Naive B cell (primary cell): Measurements from ENCODE around the gene BRDT. TPM values are rescaled to one million over a fixed set of nuclear protein-coding genes. Genes with fewer than 3 reads are reported as not detected.
"Not testable (repeated sequence)": the region's sequence is repeated elsewhere in the genome, so short reads cannot be mapped to it uniquely, and the experiment has no call there.

ENCODE experiments used
- ATAC-seq, 2 donors: fragments of 150-1000 bp; cut with Tn5 transposase; 2 replicates each; pipeline ENCODE4 v1.10.0; 2021; ENCODE audit warnings: low read depth in 2 of 2, mild to moderate bottlenecking in 2 of 2, moderate library complexity in 2 of 2
- DNase-seq: peaks from one replicate; pipeline ENCODE4 v3.0.0; 2022
- H3K27ac Mint-ChIP-seq, 6 donors: one replicate each; pipeline ENCODE4 v1.8.0; 2020 to 2022; ENCODE audit warnings: mild to moderate bottlenecking in 6 of 6, mixed read lengths in 6 of 6, moderate library complexity in 5 of 6, inconsistent platforms in 2 of 6
- H3K27me3 Mint-ChIP-seq, 3 donors: one replicate each; pipeline ENCODE4 v1.8.0; 2021 to 2022; ENCODE audit warnings: mixed read lengths in 3 of 3, mild to moderate bottlenecking in 1 of 3
- H3K36me3 Mint-ChIP-seq, 2 donors: one replicate each; pipeline ENCODE4 v1.8.0; 2020 to 2022; ENCODE audit warnings: mixed read lengths in 2 of 2, inconsistent platforms in 1 of 2, mild to moderate bottlenecking in 1 of 2
- H3K4me1 Mint-ChIP-seq, 3 donors: one replicate each; pipeline ENCODE4 v1.8.0; 2020 to 2022; ENCODE audit warnings: mixed read lengths in 3 of 3, inconsistent platforms in 1 of 3, mild to moderate bottlenecking in 1 of 3, moderate library complexity in 1 of 3
- H3K4me3 Mint-ChIP-seq, 8 donors: one replicate each; pipeline ENCODE4 v1.8.0; 2020 to 2022; ENCODE audit warnings: mild to moderate bottlenecking in 8 of 8, mixed read lengths in 8 of 8, moderate library complexity in 8 of 8, inconsistent platforms in 2 of 8
- H3K9me3 Mint-ChIP-seq, 7 donors: one replicate each; pipeline ENCODE4 v1.8.0; 2020 to 2022; ENCODE audit warnings: mixed read lengths in 7 of 7, mild to moderate bottlenecking in 5 of 7, inconsistent platforms in 2 of 7, moderate library complexity in 1 of 7
- polyA plus RNA-seq, 6 donors: library from polyadenylated mRNA; unstranded; fragments of 300-500 nt; fragmentation: Illumina TruSeq; gene quantifications; one replicate each; pipeline ENCODE4 v1.2.3, GENCODE V29; 2021; ENCODE audit warnings: low read depth in 6 of 6

The BRDT gene
- polyA plus RNA-seq, 6 donors from 2014 or later, result not detected

DNA sequence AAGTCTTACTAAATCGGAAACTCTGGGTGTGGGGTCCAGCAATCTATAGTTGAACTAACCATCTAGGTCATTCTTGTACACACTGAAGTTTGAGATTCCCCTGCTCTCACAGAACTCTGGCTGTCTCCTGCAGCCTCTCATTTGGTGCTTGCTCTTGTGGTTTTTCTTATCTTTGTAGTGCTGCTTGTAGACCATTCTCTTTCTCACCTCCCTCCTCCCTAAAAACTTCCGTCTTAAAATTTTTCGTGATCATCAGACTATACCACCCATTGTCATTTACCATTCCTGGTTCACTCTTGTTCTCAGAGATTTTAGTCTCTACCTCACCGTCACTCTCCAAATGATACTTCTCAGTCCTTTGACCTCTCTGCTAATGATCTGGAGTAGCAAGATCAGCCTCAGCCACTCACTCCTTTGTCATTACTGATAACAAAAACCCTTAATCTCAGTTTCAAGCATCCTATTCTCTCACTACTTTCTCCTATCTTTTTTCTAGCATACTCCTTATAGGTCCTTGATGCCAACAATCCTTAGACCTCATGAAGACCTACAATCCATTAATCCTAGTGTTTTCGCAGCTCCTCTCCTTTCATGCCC, 67.6 kb downstream of the BRDT start:
- H3K27ac Mint-ChIP-seq, result no peak overlapping the region
- H3K9me3 Mint-ChIP-seq, result no peaks in the 10 kb centered on the region
- no peaks in the 10 kb centered on the region for H3K36me3 Mint-ChIP-seq
- H3K27me3 Mint-ChIP-seq, result peaks cover under 1 to 7% (median 4%) of the 10 kb centered on the region in 3 donors
- DNase-seq (no peak), ATAC-seq (no peak)
- no peak overlapping the region for H3K4me3 Mint-ChIP-seq
- no peaks in the 10 kb centered on the region for H3K4me1 Mint-ChIP-seq

DNA sequence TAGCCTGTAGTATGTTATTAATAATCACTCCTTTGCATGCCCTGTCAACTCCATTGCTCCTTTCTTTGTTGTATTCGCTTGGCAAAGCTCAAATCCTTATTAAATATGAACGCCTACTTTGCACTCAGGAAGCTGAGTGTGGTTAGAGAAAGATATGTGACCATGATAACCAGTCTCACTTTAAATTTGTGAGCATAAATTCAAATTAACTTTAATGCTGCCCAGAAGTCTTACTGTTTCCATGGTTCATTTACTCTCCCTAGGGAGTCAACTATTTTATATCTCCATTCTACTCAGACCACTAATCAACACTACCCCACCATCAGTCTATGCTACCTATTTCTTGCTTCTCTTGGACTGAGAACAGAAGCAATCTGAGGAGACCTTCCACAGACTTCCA, 68.5 kb downstream of the BRDT start:
- H3K4me1 Mint-ChIP-seq, result no peaks in the 10 kb centered on the region
- H3K9me3 Mint-ChIP-seq, result peaks cover 0 to 6% (median 0%) of the 10 kb centered on the region in 7 donors
- peaks cover 3 to 10% (median 4%) of the 10 kb centered on the region in 3 donors for H3K27me3 Mint-ChIP-seq
- H3K27ac Mint-ChIP-seq, result no peak overlapping the region
- ATAC-seq, result no peak
- no peaks in the 10 kb centered on the region for H3K36me3 Mint-ChIP-seq
- no peak overlapping the region for H3K4me3 Mint-ChIP-seq
- DNase-seq, result no peak

DNA sequence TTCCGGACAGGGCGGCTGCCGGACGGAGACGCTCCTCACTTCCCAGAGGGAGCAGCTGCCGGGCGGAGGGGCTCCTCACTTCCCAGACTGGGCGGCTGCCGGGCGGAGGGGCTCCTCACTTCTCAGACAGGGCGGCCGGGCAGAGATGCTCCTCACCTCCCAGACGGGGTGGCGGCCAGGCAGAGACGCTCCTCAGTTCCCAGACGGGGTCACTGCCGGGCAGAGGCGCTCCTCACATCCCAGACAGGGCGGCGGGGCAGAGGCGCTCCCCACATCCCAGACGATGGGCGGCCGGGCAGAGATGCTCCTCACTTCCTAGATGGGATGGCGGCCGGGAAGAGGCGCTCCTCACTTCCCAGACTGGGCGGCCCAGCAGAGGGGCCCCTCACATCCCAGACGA, 76.8 kb downstream of the BRDT start:
- DNase-seq, H3K36me3 Mint-ChIP-seq, H3K4me3 Mint-ChIP-seq, H3K27ac Mint-ChIP-seq, ATAC-seq: not testable (repeated sequence)
- H3K4me1 Mint-ChIP-seq, result peaks cover 0 to 11% (median 5%) of the 10 kb centered on the region in 3 donors
- H3K27me3 Mint-ChIP-seq, result peaks cover 39 to 47% (median 43%) of the 10 kb centered on the region in 3 donors
- peaks cover 1 to 22% (median 11%) of the 10 kb centered on the region in 7 donors for H3K9me3 Mint-ChIP-seq

DNA sequence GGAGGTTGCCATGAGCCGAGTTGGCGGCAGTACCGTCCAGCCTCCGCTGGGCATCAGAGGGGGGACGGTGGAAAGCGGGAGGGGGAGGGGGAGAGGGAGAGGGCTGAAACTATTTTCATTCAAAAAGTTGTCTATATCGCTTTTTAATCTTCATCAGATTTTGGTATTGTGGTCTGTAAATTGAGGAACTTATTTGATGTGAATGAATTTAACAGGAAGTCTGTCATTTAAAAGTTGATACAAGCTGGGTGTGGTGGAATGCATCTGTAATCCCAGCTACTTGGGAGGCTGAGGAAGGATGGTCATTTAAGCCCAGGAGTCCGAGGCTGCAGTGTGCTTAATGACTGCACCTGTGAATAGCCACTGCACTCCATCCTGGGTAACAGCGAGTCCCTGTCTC, 77.6 kb downstream of the BRDT start:
- no peak overlapping the region for H3K27ac Mint-ChIP-seq
- peaks cover 45 to 52% (median 51%) of the 10 kb centered on the region in 3 donors for H3K27me3 Mint-ChIP-seq

DNA sequence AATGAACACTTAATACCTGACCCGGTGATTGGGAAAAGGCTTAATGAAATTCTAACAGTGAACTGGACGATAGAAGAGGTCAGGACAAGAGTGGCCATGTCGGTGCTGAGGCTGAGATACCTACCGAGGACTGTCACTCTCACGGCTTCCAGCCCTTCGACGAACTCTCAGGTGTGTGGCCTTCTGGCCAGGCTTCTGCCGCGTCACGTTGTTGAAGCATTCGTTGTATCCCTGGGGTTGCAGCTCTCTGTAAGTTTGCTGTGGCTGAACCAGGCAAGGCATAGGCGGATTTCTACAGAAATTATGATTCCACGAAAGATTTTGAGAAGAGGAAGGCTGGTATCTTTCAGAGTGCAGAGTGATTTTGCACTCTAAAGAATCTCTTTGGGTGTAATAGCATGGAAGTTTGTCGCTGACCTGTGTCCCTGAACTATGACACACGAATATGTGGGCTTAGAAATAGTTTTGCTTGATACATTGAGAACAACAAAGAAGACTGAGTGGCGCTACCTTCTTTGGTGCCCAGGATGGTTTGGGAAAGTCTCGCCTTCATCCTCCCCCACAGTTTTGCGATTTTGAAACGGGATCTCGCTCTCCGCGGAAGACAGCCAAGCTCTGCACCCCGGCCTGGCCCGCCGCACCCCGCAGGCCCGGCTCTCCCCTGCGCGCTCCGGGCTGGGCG, 80.2 kb downstream of the BRDT start:
- Mint-ChIP-seq H3K27ac (no peak overlapping the region), H3K27me3 (peaks cover 45 to 49% (median 48%) of the 10 kb centered on the region in 3 donors), H3K4me1 (peaks cover 0 to 11% (median 5%) of the 10 kb centered on the region in 3 donors), H3K9me3 (peaks cover under 1 to 14% (median 5%) of the 10 kb centered on the region in 7 donors), H3K36me3 (peaks cover 0 to 5% of the 10 kb centered on the region in 2 donors), H3K4me3 (peak overlapping the region in 7 of 8 donors; percentile 31 to 80 (median 70))
- ATAC-seq (no peak), DNase-seq (no peak)

More for the DNA sequence above, 77.6 kb downstream of the BRDT start:
- peaks cover 1 to 22% (median 11%) of the 10 kb centered on the region in 7 donors for H3K9me3 Mint-ChIP-seq
- H3K36me3 Mint-ChIP-seq, result peaks cover 0 to 5% of the 10 kb centered on the region in 2 donors
- no peak for ATAC-seq
- DNase-seq, result no peak
- H3K4me1 Mint-ChIP-seq, result peaks cover 0 to 11% (median 5%) of the 10 kb centered on the region in 3 donors
- no peak overlapping the region for H3K4me3 Mint-ChIP-seq

DNA sequence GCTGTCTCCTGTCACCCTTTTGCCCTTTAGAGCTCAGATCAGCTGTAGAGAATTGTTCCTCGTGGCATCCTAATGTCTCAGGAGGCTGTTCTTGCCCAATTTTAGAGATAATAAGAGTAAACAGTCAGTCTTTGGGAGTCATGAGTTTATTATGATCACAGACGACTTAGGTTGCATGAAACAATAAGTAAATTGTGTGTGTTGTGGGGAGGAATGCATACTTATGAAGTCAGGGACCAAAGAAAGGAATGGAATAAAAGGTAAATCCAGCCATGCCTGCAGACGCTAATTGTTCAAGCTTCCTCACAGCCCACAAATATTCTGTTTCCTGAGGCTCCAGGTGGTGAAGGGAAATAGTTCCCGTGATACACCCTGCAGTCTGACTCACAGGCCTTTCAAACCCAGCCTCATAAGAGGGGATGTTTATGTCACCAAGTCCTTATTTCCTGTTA, 81.5 kb downstream of the BRDT start:
- ATAC-seq, result no peak
- peaks cover 0 to 11% (median 5%) of the 10 kb centered on the region in 3 donors for H3K4me1 Mint-ChIP-seq
- H3K27ac Mint-ChIP-seq, result peak overlapping the region in 1 of 6 donors; percentile 48

DNA sequence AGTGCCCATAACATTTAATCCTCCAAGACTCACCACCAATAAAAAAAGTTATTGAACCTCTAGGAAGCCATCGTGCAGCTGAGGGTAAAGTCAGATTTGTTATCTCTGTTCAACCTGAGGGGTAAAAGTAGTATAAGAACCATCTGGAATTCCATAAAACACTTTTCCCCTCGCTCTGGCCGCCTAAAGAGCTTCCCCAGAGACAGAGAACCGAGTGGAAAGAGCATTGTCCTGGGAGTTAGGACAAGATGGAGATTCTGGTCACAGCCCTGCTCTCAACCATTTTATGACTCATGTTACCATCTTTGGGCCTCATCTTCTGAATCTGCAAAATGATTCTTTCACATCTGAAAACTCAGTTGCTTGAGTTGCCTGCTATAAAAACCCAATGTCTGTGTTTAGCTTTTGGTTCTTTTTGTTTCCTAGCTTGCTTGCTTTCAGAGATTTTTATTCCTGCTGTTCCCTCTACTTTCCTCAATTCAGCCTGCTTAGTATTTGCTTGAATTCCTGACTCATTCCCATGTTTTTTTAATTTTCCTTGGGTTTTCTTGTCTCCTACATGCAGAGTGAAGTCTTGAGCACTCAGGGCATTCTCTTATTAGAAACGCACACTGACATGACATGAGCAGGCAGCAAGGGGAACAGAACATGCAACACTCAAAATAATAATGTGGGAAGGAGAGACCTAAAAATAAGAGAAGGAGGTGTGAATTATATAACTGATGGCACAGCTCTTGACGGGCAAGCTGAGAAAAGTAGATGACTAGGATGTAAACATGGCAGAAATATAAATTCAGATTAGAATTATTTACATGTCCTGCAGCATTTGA, 82.3 kb downstream of the BRDT start:
- Mint-ChIP-seq H3K36me3 (peaks cover 0 to 5% of the 10 kb centered on the region in 2 donors), H3K27me3 (peaks cover 54 to 58% (median 55%) of the 10 kb centered on the region in 3 donors), H3K27ac (no peak overlapping the region), H3K4me1 (peaks cover 0 to 11% (median 5%) of the 10 kb centered on the region in 3 donors), H3K4me3 (no peak overlapping the region), H3K9me3 (peaks cover 0 to 13% (median 0%) of the 10 kb centered on the region in 7 donors)
- DNase-seq (no peak), ATAC-seq (no peak)

More for the DNA sequence above, 81.5 kb downstream of the BRDT start:
- no peak for DNase-seq
- Mint-ChIP-seq H3K4me3 (peak overlapping the region in 7 of 8 donors; percentile 1 to 84 (median 70)), H3K36me3 (peaks cover 0 to 5% of the 10 kb centered on the region in 2 donors), H3K27me3 (peaks cover 48 to 54% (median 49%) of the 10 kb centered on the region in 3 donors), H3K9me3 (peaks cover 0 to 14% (median 1%) of the 10 kb centered on the region in 7 donors)

DNA sequence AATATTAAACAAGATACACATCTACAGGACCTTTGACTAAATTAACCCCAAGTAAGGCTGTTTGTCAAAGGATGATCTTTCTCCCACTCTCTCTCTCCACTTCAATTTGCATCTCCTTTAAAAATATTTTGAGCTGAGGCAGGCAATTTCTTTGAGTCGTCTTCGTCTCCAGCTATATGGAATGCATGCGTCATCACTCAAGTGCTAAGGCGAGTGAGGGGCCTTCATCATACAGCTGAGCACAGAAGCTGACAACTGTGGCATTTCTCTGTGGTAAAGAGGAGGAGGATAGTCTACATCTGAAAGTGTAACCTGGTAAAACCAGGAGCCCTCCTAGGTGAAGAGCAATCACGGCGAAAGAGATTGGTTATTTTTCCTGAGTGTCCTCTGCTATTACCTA, 88.2 kb downstream of the BRDT start:
- no peaks in the 10 kb centered on the region for H3K36me3 Mint-ChIP-seq
- DNase-seq (no peak), ATAC-seq (no peak)
- H3K4me1 Mint-ChIP-seq, result no peaks in the 10 kb centered on the region
- H3K27ac Mint-ChIP-seq, result no peak overlapping the region
- no peak overlapping the region for H3K4me3 Mint-ChIP-seq
- peaks cover 14 to 42% (median 17%) of the 10 kb centered on the region in 3 donors for H3K27me3 Mint-ChIP-seq
- H3K9me3 Mint-ChIP-seq, result no peaks in the 10 kb centered on the region

DNA sequence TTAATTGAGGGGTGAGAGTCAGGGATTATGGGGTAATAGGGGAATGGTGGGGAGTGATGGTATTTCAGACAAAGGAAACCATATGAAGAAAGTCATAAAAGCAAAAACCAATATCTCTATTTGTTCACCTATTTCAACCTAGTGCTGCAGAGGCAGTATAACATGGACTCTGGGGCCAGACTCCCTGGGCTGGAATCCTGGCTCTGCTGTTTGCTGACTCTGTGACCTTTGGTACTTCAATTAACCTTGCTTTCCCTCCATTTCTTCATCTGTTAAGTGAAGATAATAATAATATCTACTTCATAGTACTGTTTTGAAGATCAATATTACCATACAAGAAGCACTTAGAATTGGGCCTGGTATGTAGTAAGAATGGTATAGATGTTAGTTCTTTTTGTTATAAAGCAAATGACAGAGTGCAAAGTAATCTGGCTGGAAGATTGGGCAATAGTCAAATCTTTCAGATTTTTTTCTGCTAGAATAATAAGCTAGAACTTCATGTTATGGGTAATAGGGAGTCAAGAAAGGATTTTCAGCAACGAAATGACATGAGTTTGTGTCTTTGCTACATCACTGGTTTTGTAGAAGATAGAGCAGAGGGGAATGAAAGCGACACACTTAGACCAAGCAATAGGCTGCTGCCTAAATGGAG, 89.6 kb downstream of the BRDT start:
- no peak for DNase-seq
- H3K9me3 Mint-ChIP-seq, result no peaks in the 10 kb centered on the region
- no peaks in the 10 kb centered on the region for H3K36me3 Mint-ChIP-seq
- H3K27ac Mint-ChIP-seq, result no peak overlapping the region
- H3K4me3 Mint-ChIP-seq, result no peak overlapping the region
- H3K4me1 Mint-ChIP-seq, result no peaks in the 10 kb centered on the region
- H3K27me3 Mint-ChIP-seq, result peaks cover 5 to 32% (median 10%) of the 10 kb centered on the region in 3 donors
- ATAC-seq, result no peak

DNA sequence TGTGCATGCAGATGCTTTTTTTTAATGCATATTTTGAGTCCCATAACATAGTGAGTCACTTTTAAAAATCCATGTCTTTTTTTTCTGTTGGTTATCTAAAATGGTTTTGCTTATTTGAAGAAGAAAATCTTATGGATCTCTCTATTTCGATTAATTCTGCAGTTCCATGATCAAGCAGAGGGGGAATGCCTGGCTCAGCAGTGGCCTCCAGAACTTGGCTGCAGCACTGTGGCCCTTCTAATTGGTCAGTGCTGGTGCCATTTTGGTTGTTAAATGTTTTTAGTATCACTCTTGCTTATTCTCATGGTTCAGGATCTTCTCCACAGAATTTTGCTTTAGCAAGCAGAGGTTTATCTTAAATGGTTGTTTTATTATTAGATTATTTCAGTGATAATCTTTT, 91.8 kb downstream of the BRDT start:
- ATAC-seq, result no peak
- Mint-ChIP-seq H3K9me3 (no peaks in the 10 kb centered on the region), H3K4me1 (no peaks in the 10 kb centered on the region), H3K4me3 (no peak overlapping the region), H3K36me3 (no peaks in the 10 kb centered on the region), H3K27me3 (peaks cover 0 to 25% (median 4%) of the 10 kb centered on the region in 3 donors), H3K27ac (no peak overlapping the region)
- no peak for DNase-seq

DNA sequence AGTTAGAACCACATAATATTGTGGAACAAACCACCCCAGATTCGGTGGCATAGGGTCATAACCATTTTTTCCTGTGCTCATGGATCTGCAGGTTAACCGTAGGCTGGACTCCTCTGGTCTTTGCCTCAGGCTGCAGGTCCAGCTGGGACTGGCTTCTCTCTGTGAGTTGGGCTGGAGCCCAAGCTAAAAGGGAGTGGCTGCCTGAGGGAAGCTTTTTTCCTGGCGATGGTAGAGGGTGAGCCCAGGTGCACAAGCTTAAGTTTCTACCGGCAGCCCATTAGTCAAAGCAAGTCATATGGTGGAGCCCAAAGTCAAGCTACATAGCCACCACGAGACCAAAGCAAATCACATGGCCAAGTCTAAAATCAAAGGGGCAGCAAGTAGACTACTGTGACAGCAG, 94.4 kb downstream of the BRDT start:
- ATAC-seq (no peak), DNase-seq (no peak)
- Mint-ChIP-seq H3K4me3 (no peak overlapping the region), H3K4me1 (no peaks in the 10 kb centered on the region), H3K27me3 (peaks cover 0 to 3% (median 0%) of the 10 kb centered on the region in 3 donors), H3K9me3 (no peaks in the 10 kb centered on the region), H3K27ac (no peak overlapping the region), H3K36me3 (no peaks in the 10 kb centered on the region)

DNA sequence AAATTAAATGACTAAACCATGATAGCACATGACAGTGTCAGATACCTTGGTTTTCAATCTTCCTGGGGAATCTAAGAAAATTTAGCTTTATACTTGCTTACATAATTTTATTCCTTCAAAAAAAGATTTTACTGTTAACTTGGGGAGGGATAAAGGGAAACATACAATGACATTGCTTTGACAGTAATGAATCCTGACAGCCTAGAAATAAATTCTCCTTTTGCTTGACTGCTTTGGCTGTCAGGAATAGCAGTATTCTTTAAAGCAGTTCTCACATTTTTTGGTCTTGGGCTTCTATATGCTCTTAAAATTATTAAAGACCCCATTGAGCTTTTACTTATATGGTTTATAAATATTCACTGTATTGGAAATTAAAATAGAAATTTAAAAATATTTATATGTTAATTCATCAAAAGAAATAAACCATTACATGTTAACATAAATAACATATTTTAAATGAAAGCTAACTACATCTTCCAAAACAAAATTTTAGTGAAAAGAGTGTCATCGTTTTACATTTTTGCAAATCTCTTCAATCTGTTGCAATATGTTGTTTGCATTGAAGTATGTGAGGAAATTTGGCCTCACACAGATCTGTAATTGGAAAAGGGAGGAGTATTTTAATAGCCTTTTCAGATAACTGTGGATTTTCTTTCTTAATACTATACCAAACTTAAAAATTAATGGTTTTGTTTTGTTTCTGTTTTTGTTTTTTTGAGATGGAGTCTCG, 96.7 kb downstream of the BRDT start:
- H3K4me1 Mint-ChIP-seq, result no peaks in the 10 kb centered on the region
- DNase-seq, result no peak

More for the DNA sequence above, 96.7 kb downstream of the BRDT start:
- no peak for ATAC-seq
- no peak overlapping the region for H3K27ac Mint-ChIP-seq
- no peak overlapping the region for H3K4me3 Mint-ChIP-seq
- no peaks in the 10 kb centered on the region for H3K9me3 Mint-ChIP-seq
- no peaks in the 10 kb centered on the region for H3K27me3 Mint-ChIP-seq
- no peaks in the 10 kb centered on the region for H3K36me3 Mint-ChIP-seq
